Psoas muscle (tissue), 8 donors: ENCODE data around the gene CT47B1. TPM values are rescaled to one million over a fixed set of nuclear protein-coding genes. Genes with fewer than 3 reads are reported as not detected.

Experiments
- ATAC-seq, 4 donors: fragments of 200-7000 bp; cut with Tn5 transposase; one replicate each; pipeline ENCODE4 v1.9.1; 2020; ENCODE audit warnings: moderate library complexity in 3 of 4, mild to moderate bottlenecking in 2 of 4
- DNase-seq, 2 donors: peaks; one replicate each; pipeline ENCODE4 v3.0.0-alpha.2; 2020
- H3K27ac ChIP-seq: fragments of 200-600 bp; one replicate; pipeline ENCODE4 v1.8.0; 2022
- H3K27me3 ChIP-seq, 3 donors: fragments of 200-600 bp in 1 of 3; one replicate each; pipeline versions ENCODE4 v1.6.1 to v1.8.0; 2013 to 2022; ENCODE audit warnings: low read length in 2 of 3, mild to moderate bottlenecking in 2 of 3, moderate library complexity in 1 of 3; ENCODE audit not compliant: insufficient read depth in 3 of 3
- H3K36me3 ChIP-seq, 2 donors: fragments of 200-600 bp in 1 of 2; one replicate each; pipeline versions ENCODE4 v1.6.1 to v1.8.0; 2013 to 2022; ENCODE audit warnings: low read depth in 1 of 2, mild to moderate bottlenecking in 1 of 2, moderate library complexity in 1 of 2; ENCODE audit not compliant: insufficient read depth in 1 of 2
- H3K4me1 ChIP-seq: fragments of 200-600 bp; one replicate; pipeline ENCODE4 v1.8.0; 2022
- H3K4me3 ChIP-seq: fragments of 200-600 bp; one replicate; pipeline ENCODE4 v1.8.0; 2022; ENCODE audit warnings: mild to moderate bottlenecking
- H3K9me3 ChIP-seq: fragments of 200-600 bp; one replicate; pipeline ENCODE4 v1.8.0; 2022
- WGBS, 3 donors: extraction: QIAGEN DNeasy Blood & Tissue Kit; methylation state at CpG; one replicate each; pipeline versions ENCODE4 v1.1.6 to v1.1.7; 2013; 5-methylcytosine and 5-hydroxymethylcytosine counted together
- intact Hi-C, 2 donors: fragments of 100-400 bp; cut with DNase I; formaldehyde crosslinking; loops; one replicate each; pipeline versions ENCODE4 v1.11.0 to v1.14.2; 2022
- polyA plus RNA-seq, 3 donors: library from polyadenylated mRNA; stranded (reverse); fragments of 200-250 nt; gene quantifications; one replicate each; pipeline ENCODE4 v1.2.3, GENCODE V29; 2013
- total RNA-seq, 4 donors: library from RNA; stranded (reverse); fragmentation: NEBNext Ultra II Directional in 2 of 4; extraction: Animal tissue kit (Norgen Biotek cat#: 25700) in 2 of 4; gene quantifications; one replicate each; pipeline versions ENCODE4 v1.2.1 to v1.2.4, GENCODE V29; 2021 to 2023
- TF ChIP-seq, protein P1 (sequence below): fragments of 200-600 bp; IDR thresholded peaks from one replicate; pipeline ENCODE4 v1.8.0; 2022; ENCODE audit warnings: antibody characterized with exemption
- donor health status: healthy with polysubstance abuse.
- donor health status: DM: no; HTN: no; CAD: no; lungs with moderate emphysema.
- donor health status: Bipolar disorder and iron deficiency.
- donor health status: healthy.
- donor health status: DM: yes; HTN: yes; CAD: no.
- donor health status: DM: no; HTN: no; CAD: no.
- donor health status: DM: no; HTN: no; CAD: no.
- donor health status: DM: yes; HTN: yes; CAD: no.

CT47B1 gene
- total and polyA plus RNA-seq, 7 donors, result not detected

GRCh38 chrX:120825146-120825545, 50.5 kb downstream of the CT47B1 start:
- Histone ChIP-seq H3K27ac (no peak overlapping the region), H3K36me3 (no peaks in the 10 kb centered on the region), H3K4me1 (no peaks in the 10 kb centered on the region), H3K27me3 (no peaks in the 10 kb centered on the region), H3K4me3 (no peak overlapping the region), H3K9me3 (no peaks in the 10 kb centered on the region)
- TF ChIP-seq, protein P1, sequence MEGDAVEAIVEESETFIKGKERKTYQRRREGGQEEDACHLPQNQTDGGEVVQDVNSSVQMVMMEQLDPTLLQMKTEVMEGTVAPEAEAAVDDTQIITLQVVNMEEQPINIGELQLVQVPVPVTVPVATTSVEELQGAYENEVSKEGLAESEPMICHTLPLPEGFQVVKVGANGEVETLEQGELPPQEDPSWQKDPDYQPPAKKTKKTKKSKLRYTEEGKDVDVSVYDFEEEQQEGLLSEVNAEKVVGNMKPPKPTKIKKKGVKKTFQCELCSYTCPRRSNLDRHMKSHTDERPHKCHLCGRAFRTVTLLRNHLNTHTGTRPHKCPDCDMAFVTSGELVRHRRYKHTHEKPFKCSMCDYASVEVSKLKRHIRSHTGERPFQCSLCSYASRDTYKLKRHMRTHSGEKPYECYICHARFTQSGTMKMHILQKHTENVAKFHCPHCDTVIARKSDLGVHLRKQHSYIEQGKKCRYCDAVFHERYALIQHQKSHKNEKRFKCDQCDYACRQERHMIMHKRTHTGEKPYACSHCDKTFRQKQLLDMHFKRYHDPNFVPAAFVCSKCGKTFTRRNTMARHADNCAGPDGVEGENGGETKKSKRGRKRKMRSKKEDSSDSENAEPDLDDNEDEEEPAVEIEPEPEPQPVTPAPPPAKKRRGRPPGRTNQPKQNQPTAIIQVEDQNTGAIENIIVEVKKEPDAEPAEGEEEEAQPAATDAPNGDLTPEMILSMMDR, result no peak
- 45 to 65% (median 64%) methylated on average over 2 of the region's 2 CpGs for WGBS, 3 donors
- intact Hi-C loops, result no loop called here
- no peak for DNase-seq
- ATAC-seq, result no peak

DNA sequence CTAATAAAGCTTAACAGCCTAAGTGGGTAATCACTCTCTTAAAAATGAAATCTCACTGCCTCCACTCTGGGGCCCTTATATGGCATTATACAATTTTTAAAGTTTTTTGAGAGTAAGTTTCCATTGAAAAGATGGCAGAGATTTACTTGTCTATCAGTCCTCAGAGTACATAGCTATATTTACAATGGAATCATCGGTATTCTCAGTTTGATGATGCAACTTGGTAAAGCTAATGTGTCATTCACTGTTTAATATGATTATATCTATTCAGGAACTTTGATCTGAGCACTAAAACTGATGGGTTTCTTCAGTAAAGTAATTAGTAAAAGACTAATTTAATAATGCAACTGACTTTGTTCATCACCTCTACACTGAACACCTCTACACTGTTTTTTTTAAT, 51.6 kb downstream of the CT47B1 start:
- Histone ChIP-seq H3K27me3 (no peaks in the 10 kb centered on the region), H3K9me3 (no peaks in the 10 kb centered on the region), H3K4me3 (no peak overlapping the region), H3K4me1 (no peaks in the 10 kb centered on the region), H3K36me3 (no peaks in the 10 kb centered on the region), H3K27ac (no peak overlapping the region)
- 73 to 80% (median 77%) methylated on average over 1 of the region's 1 CpG for WGBS, 3 donors
- ATAC-seq (no peak), DNase-seq (no peak)
- TF ChIP-seq, protein P1, result no peak
- intact Hi-C loops, result no loop called here

DNA sequence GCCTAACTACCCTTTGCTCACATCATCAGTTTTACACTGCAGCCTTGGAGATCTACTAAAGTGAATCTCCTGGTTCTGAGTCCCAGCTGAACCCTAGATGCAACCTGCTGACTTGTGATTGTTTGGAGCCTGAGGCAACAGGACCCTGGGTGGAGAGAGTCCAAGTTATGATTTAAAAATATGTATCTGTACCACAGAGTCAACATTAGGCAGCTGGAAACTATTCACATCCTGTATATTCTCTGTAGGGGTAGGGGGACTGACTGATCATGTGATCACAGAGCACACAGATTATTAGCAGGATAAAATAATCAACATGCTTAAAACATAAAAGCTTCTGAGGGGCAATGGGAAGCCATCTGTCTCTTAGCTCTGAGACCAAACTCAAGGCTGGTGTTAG, 52.1 kb downstream of the CT47B1 start:
- DNase-seq (no peak), ATAC-seq (no peak)
- TF ChIP-seq, protein P1, result no peak
- H3K27ac ChIP-seq, result no peak overlapping the region
- H3K27me3 ChIP-seq, result no peaks in the 10 kb centered on the region
- intact Hi-C loops, result no loop called here
- no peaks in the 10 kb centered on the region for H3K9me3 ChIP-seq
- H3K4me3 ChIP-seq, result no peak overlapping the region
- H3K4me1 ChIP-seq, result no peaks in the 10 kb centered on the region
- no peaks in the 10 kb centered on the region for H3K36me3 ChIP-seq

Other genes starting within 250 kb of the CT47B1 start
- 1 to 10 TPM; 5.0 to 6.3 (median 5.7) TPM for gene C1GALT1C1, start 245.8 kb downstream of the CT47B1 start, total RNA-seq
- 10 to 100 TPM in 2 of 3 donors, 1 to 10 TPM in 1; 7.3 to 16.0 (median 13.3) TPM for gene C1GALT1C1, start 245.8 kb downstream of the CT47B1 start, polyA plus RNA-seq
- gene CT47A11, start 61.3 kb upstream of the CT47B1 start, total RNA-seq, result not detected
- not detected for gene CT47A11, start 61.3 kb upstream of the CT47B1 start, polyA plus RNA-seq
- gene CT47A10, start 66.2 kb upstream of the CT47B1 start, total RNA-seq, result not detected
- not detected for gene CT47A10, start 66.2 kb upstream of the CT47B1 start, polyA plus RNA-seq
- gene CT47A9, start 71.0 kb upstream of the CT47B1 start, total RNA-seq, result not detected
- gene CT47A9, start 71.0 kb upstream of the CT47B1 start, polyA plus RNA-seq, result not detected
- gene CT47A8, start 75.9 kb upstream of the CT47B1 start, total RNA-seq, result not detected
- not detected for gene CT47A8, start 75.9 kb upstream of the CT47B1 start, polyA plus RNA-seq
- not detected for gene CT47A7, start 80.7 kb upstream of the CT47B1 start, total RNA-seq
- gene CT47A7, start 80.7 kb upstream of the CT47B1 start, polyA plus RNA-seq, result not detected
- not detected for gene CT47A6, start 85.6 kb upstream of the CT47B1 start, total RNA-seq
- gene CT47A6, start 85.6 kb upstream of the CT47B1 start, polyA plus RNA-seq, result not detected
- gene CT47A5, start 90.5 kb upstream of the CT47B1 start, total RNA-seq, result not detected
- gene CT47A5, start 90.5 kb upstream of the CT47B1 start, polyA plus RNA-seq, result not detected
- gene CT47A4, start 95.3 kb upstream of the CT47B1 start, total RNA-seq, result not detected
- gene CT47A4, start 95.3 kb upstream of the CT47B1 start, polyA plus RNA-seq, result not detected
- not detected for gene CT47A3, start 100.2 kb upstream of the CT47B1 start, total RNA-seq
- not detected for gene CT47A3, start 100.2 kb upstream of the CT47B1 start, polyA plus RNA-seq
- gene CT47A2, start 105.1 kb upstream of the CT47B1 start, total RNA-seq, result not detected
- not detected for gene CT47A2, start 105.1 kb upstream of the CT47B1 start, polyA plus RNA-seq
- not detected for gene CT47A1, start 109.9 kb upstream of the CT47B1 start, total RNA-seq
- gene CT47A1, start 109.9 kb upstream of the CT47B1 start, polyA plus RNA-seq, result not detected
- gene GLUD2, start 171.7 kb upstream of the CT47B1 start, total RNA-seq, result under 1 TPM; 0.28 to 0.54 (median 0.36) TPM
- under 1 TPM; 0.31 to 0.36 (median 0.32) TPM for gene GLUD2, start 171.7 kb upstream of the CT47B1 start, polyA plus RNA-seq